Gastroesophageal sphincter (tissue), 3 donors: ENCODE results near the gene COL8A1.

Source experiments
- POLR2A ChIP-seq, 2 donors: fragments of 450-650 bp; IDR thresholded peaks; one replicate each; pipeline ENCODE4 v1.6.1; 2017; ENCODE audit warnings: antibody characterized with exemption in 2 of 2, mild to moderate bottlenecking in 2 of 2, moderate library complexity in 1 of 2
- TF ChIP-seq, protein P1 (sequence below), 4 experiments: fragments of 200-600 bp in 2 of 4; fragments of 450-650 bp in 2 of 4; sonication (generic) in 1 of 4; IDR thresholded peaks; one replicate each; pipeline ENCODE4 v1.5.1; 2017 to 2019; ENCODE audit warnings: antibody characterized with exemption in 4 of 4, mild to moderate bottlenecking in 2 of 4, moderate library complexity in 2 of 4

DNA sequence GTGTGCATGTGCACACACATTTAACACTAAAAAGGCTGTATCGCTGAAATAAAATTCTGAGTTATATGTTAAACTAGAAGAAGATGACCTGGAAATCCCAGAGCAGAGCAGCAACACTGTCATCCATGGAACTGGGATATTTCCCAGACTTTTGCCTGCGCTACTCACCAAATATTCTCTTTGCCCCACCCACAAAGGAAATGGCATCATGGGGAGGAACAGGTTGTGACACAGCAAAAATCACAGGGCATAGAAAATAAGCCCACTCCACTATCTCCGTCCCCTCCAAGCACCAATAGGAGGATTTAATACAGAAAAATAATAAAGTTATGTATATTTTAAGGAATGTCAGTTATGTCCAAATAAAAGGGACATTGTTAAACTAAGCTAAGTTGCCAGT is 71.7 kb downstream of the COL8A1 start:
- TF ChIP-seq, protein P1, sequence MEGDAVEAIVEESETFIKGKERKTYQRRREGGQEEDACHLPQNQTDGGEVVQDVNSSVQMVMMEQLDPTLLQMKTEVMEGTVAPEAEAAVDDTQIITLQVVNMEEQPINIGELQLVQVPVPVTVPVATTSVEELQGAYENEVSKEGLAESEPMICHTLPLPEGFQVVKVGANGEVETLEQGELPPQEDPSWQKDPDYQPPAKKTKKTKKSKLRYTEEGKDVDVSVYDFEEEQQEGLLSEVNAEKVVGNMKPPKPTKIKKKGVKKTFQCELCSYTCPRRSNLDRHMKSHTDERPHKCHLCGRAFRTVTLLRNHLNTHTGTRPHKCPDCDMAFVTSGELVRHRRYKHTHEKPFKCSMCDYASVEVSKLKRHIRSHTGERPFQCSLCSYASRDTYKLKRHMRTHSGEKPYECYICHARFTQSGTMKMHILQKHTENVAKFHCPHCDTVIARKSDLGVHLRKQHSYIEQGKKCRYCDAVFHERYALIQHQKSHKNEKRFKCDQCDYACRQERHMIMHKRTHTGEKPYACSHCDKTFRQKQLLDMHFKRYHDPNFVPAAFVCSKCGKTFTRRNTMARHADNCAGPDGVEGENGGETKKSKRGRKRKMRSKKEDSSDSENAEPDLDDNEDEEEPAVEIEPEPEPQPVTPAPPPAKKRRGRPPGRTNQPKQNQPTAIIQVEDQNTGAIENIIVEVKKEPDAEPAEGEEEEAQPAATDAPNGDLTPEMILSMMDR (IDR thresholded peaks at IDR 0.05): no peak
- no peak for TF ChIP-seq POLR2A (IDR thresholded peaks at IDR 0.05)
